Endothelial cell (in vitro differentiated cells): ENCODE measurements around the gene TNRC6B. TPM values are rescaled to one million over a fixed set of nuclear protein-coding genes. Genes with fewer than 3 reads are reported as not detected.

Experiments
- DNase-seq: peaks from one replicate; pipeline ENCODE4 v3.0.0; 2021; ENCODE audit warnings: low spot score
- H3K27ac Mint-ChIP-seq: one replicate; pipeline ENCODE4 v1.8.0; 2021; ENCODE audit warnings: mixed read lengths, inconsistent platforms; ENCODE audit not compliant: unreplicated experiment
- H3K27me3 Mint-ChIP-seq: one replicate; pipeline ENCODE4 v1.8.0; 2021; ENCODE audit warnings: mild to moderate bottlenecking, moderate library complexity, mixed read lengths, inconsistent platforms; ENCODE audit not compliant: unreplicated experiment
- H3K36me3 Mint-ChIP-seq: one replicate; pipeline ENCODE4 v1.8.0; 2021; ENCODE audit warnings: mild to moderate bottlenecking, low read depth, mixed read lengths, inconsistent platforms; ENCODE audit not compliant: unreplicated experiment
- H3K4me1 Mint-ChIP-seq: one replicate; pipeline ENCODE4 v1.8.0; 2021; ENCODE audit warnings: mild to moderate bottlenecking, mixed read lengths, inconsistent platforms; ENCODE audit not compliant: unreplicated experiment
- H3K4me3 Mint-ChIP-seq: one replicate; pipeline ENCODE4 v1.8.0; 2021; ENCODE audit warnings: mild to moderate bottlenecking, mixed read lengths, inconsistent platforms; ENCODE audit not compliant: unreplicated experiment
- H3K9me3 Mint-ChIP-seq: one replicate; pipeline ENCODE4 v1.8.0; 2021; ENCODE audit warnings: mixed read lengths, inconsistent platforms; ENCODE audit not compliant: unreplicated experiment
- total RNA-seq: library from RNA; stranded (reverse); fragmentation: NEBNext Ultra II Directional; extraction: Animal tissue kit (Norgen Biotek cat#: 25700); gene quantifications from one replicate; pipeline ENCODE4 v1.2.1, GENCODE V29; 2021; ENCODE audit not compliant: unreplicated experiment
- TF ChIP-seq, protein P1 (sequence below): fragments of 200-600 bp; sonication (generic); IDR thresholded peaks from one replicate; pipeline ENCODE4 v1.5.0; 2021; ENCODE audit warnings: antibody characterized with exemption; ENCODE audit not compliant: unreplicated experiment

Gene TNRC6B
- total RNA-seq, 1 donor from 2014 or later: 53.4 TPM

DNA sequence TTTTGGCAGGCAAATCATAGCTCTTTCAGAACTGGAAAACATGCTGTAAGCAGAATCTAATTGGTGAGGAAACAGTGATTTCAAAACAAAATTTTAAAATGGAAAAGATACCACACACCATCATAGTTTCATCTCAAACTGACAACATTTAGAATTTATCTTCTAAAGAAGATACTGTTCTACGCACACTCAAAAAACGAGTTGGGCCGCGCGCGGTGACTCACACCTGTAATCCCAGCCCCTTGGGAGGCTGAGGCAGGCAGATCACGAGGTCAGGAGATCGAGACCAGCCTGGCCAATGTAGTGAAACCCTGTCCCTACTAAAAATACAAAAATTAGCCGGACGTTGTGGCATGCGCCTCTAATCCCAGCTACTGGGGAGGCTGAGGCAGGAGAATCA lies 124.4 kb downstream of the TNRC6B start:
- no peak overlapping the region for H3K4me3 Mint-ChIP-seq
- peaks cover 13% of the 10 kb centered on the region for H3K36me3 Mint-ChIP-seq
- no peaks in the 10 kb centered on the region for H3K9me3 Mint-ChIP-seq
- no peak for DNase-seq
- TF ChIP-seq, protein P1, sequence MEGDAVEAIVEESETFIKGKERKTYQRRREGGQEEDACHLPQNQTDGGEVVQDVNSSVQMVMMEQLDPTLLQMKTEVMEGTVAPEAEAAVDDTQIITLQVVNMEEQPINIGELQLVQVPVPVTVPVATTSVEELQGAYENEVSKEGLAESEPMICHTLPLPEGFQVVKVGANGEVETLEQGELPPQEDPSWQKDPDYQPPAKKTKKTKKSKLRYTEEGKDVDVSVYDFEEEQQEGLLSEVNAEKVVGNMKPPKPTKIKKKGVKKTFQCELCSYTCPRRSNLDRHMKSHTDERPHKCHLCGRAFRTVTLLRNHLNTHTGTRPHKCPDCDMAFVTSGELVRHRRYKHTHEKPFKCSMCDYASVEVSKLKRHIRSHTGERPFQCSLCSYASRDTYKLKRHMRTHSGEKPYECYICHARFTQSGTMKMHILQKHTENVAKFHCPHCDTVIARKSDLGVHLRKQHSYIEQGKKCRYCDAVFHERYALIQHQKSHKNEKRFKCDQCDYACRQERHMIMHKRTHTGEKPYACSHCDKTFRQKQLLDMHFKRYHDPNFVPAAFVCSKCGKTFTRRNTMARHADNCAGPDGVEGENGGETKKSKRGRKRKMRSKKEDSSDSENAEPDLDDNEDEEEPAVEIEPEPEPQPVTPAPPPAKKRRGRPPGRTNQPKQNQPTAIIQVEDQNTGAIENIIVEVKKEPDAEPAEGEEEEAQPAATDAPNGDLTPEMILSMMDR: no peak
- no peak overlapping the region for H3K27ac Mint-ChIP-seq
- H3K27me3 Mint-ChIP-seq: peaks cover 1% of the 10 kb centered on the region
- no peaks in the 10 kb centered on the region for H3K4me1 Mint-ChIP-seq

GRCh38 chr22:40305625-40306024 lies 127.9 kb downstream of the TNRC6B start:
- peaks cover 1% of the 10 kb centered on the region for H3K27me3 Mint-ChIP-seq
- peaks cover 26% of the 10 kb centered on the region for H3K36me3 Mint-ChIP-seq
- TF ChIP-seq, protein P1: no peak
- no peak overlapping the region for H3K27ac Mint-ChIP-seq
- no peak for DNase-seq
- H3K9me3 Mint-ChIP-seq: no peaks in the 10 kb centered on the region
- H3K4me3 Mint-ChIP-seq: no peak overlapping the region
- peaks cover 5% of the 10 kb centered on the region for H3K4me1 Mint-ChIP-seq

DNA sequence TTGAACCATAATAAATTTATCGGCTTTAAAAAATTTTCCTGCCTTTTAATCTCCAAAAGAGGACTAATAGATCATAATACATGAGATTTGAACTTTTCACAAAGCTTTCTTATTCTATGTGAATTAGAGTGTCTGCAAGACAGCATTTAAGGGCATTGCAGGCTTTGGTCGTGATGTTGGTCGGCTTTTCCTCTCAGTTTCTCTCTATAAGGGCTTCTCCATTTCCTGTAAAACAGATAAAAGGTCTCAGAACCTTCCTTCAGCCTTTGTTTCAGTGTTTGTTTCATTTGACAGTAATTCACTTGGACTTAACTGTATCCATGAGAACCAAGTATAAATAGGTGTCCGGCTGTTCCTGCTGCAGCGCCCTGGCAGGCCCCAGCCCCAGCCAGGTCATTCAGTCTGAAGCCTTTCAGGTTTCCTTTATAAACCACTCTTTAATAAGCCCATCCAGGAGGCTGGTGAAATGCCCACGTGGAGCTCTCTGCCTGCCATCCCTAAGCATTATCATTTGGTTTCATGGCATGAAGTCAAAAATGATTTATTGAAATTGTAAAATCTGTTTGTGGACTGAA lies 131.4 kb downstream of the TNRC6B start:
- Mint-ChIP-seq H3K27me3 (peaks cover 1% of the 10 kb centered on the region), H3K27ac (no peak overlapping the region), H3K4me1 (peaks cover 5% of the 10 kb centered on the region), H3K4me3 (no peak overlapping the region), H3K36me3 (peaks cover 17% of the 10 kb centered on the region), H3K9me3 (no peaks in the 10 kb centered on the region)
- no peak for DNase-seq
- TF ChIP-seq, protein P1: no peak

DNA sequence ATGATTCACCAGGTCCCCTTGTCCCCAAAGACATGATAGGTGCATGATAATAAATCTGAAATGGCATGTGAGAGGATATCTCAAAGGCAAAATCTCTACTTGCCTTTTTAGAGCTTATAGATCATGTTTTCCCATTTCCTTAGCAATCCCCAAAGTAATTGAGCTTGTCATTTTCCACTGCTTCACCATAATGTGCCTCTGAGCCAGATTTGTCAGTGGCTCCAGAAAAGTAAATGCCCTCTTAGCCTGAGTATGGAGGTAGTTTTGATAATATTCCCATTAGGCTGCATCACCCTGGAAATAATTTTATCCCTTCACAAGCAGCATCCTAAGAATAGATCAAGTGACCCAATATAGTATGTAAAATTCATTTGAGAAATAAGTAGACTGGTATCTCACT lies 131.9 kb downstream of the TNRC6B start:
- DNase-seq: no peak
- Mint-ChIP-seq H3K27ac (no peak overlapping the region), H3K4me3 (no peak overlapping the region), H3K36me3 (peaks cover 20% of the 10 kb centered on the region), H3K9me3 (no peaks in the 10 kb centered on the region), H3K4me1 (peaks cover 5% of the 10 kb centered on the region), H3K27me3 (no peaks in the 10 kb centered on the region)
- TF ChIP-seq, protein P1: no peak

DNA sequence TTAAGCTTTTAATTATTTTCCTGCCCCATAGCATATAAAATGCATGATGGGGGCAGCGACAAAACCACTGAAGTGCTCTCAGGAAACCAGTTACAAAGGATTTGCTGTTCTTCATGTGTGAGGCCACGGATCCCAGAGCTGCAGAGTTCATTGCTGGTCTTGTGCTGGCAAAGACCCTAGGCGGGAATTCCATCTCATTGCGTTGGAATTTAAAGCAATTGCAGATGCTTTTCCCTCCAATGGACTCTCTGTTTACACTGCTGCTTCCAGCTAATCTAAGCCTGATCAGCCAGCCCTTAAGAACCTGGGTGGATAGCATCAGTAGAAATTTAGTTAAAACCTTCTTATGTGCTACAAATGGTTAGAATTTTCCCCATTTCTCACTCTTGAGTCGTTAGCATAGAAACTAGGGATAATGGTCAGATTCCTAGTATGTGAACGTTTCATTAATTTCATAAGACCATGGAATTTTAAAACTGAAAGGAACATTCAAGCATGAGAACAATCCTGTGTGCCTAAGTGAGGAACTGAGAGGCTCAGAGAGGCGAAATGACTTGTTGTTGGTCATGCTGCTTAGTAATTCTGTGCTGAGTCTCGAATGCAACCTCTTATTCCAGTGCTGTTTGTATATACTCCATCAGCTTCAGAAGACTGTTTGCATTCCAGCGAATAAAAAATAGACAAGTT lies 132.5 kb downstream of the TNRC6B start:
- TF ChIP-seq, protein P1: no peak
- Mint-ChIP-seq H3K27me3 (no peaks in the 10 kb centered on the region), H3K27ac (no peak overlapping the region), H3K36me3 (peaks cover 23% of the 10 kb centered on the region), H3K4me3 (no peak overlapping the region), H3K9me3 (no peaks in the 10 kb centered on the region), H3K4me1 (peaks cover 8% of the 10 kb centered on the region)
- no peak for DNase-seq
